NCI-H2196 (cell line): ENCODE measurements around the gene TRAPPC10.

Experiments
- DNase-seq: peaks from one replicate; lab custom pipeline; 2025; ENCODE audit not compliant: unreplicated experiment; lab: John Stamatoyannopoulos, UW

TRAPPC10 gene

GRCh38 chr21:43981151-43981870, 30.8 kb upstream of the TRAPPC10 start:
- no peak for DNase-seq

GRCh38 chr21:43981871-43982210, 30.3 kb upstream of the TRAPPC10 start:
- no peak for DNase-seq

GRCh38 chr21:43982489-43983078, 29.5 kb upstream of the TRAPPC10 start:
- no peak for DNase-seq

GRCh38 chr21:43983390-43983789, 28.7 kb upstream of the TRAPPC10 start:
- no peak for DNase-seq

- DNase-seq: no peak
Observed at GRCh38 chr21:43983860-43984420, 28.2 kb upstream of the TRAPPC10 start.

- no peak for DNase-seq
Observed at GRCh38 chr21:43984905-43985689, 27.0 kb upstream of the TRAPPC10 start.

- DNase-seq: no peak
Observed at GRCh38 chr21:43985690-43986251, 26.3 kb upstream of the TRAPPC10 start.

GRCh38 chr21:43986544-43987451, 25.3 kb upstream of the TRAPPC10 start:
- no peak for DNase-seq

- DNase-seq: no peak
Observed at GRCh38 chr21:43987509-43987908, 24.6 kb upstream of the TRAPPC10 start.

GRCh38 chr21:43988016-43988415, 24.1 kb upstream of the TRAPPC10 start:
- no peak for DNase-seq

GRCh38 chr21:43988506-43989230, 23.4 kb upstream of the TRAPPC10 start:
- no peak for DNase-seq

GRCh38 chr21:43989401-43989800, 22.7 kb upstream of the TRAPPC10 start:
- DNase-seq: no peak

GRCh38 chr21:43991447-43991991, 20.6 kb upstream of the TRAPPC10 start:
- no peak for DNase-seq

GRCh38 chr21:43992121-43992520, 20.0 kb upstream of the TRAPPC10 start:
- no peak for DNase-seq

GRCh38 chr21:43993420-43993934, 18.6 kb upstream of the TRAPPC10 start:
- DNase-seq: no peak

GRCh38 chr21:43994085-43994484, 18.0 kb upstream of the TRAPPC10 start:
- DNase-seq: no peak

- no peak for DNase-seq
Observed at GRCh38 chr21:43994646-43995045, 17.5 kb upstream of the TRAPPC10 start.

- no peak for DNase-seq
Observed at GRCh38 chr21:43995521-43996105, 16.5 kb upstream of the TRAPPC10 start.
